Mesothelial cell of epicardium (in vitro differentiated cells): ENCODE results near the gene USPL1. TPM values are rescaled to one million over a fixed set of nuclear protein-coding genes. Genes with fewer than 3 reads are reported as not detected.

Experiments
- DNase-seq, 2 experiments: peaks; one replicate each; pipeline ENCODE4 v3.0.0; 2021; ENCODE audit warnings: low spot score in 2 of 2; ENCODE audit not compliant: unreplicated experiment in 2 of 2
- H3K27ac Mint-ChIP-seq: 2 replicates; pipeline ENCODE4 v1.8.0; 2021; ENCODE audit warnings: mixed read lengths
- H3K27me3 Mint-ChIP-seq: 2 replicates; pipeline ENCODE4 v1.8.0; 2021; ENCODE audit warnings: low read depth, mixed read lengths
- H3K36me3 Mint-ChIP-seq: 2 replicates; pipeline ENCODE4 v1.8.0; 2021; ENCODE audit warnings: mixed read lengths
- H3K4me1 Mint-ChIP-seq: 2 replicates; pipeline ENCODE4 v1.8.0; 2021; ENCODE audit warnings: mixed read lengths
- H3K4me3 Mint-ChIP-seq: 2 replicates; pipeline ENCODE4 v1.8.0; 2021; ENCODE audit warnings: mild to moderate bottlenecking, moderate library complexity, mixed read lengths
- H3K9me3 Mint-ChIP-seq: 2 replicates; pipeline ENCODE4 v1.8.0; 2021; ENCODE audit warnings: mixed read lengths
- CTCF ChIP-seq: fragments of 200-600 bp; sonication (generic); IDR thresholded peaks from one replicate; pipeline ENCODE4 v1.5.0; 2021; ENCODE audit warnings: antibody characterized with exemption; ENCODE audit not compliant: unreplicated experiment
- total RNA-seq: library from RNA; stranded (reverse); gene quantifications from 3 replicates; pipeline ENCODE4 v1.2.1, GENCODE V29; 2021

The USPL1 gene
- total RNA-seq, 1 donor from 2014 or later, result 21.4 TPM

DNA sequence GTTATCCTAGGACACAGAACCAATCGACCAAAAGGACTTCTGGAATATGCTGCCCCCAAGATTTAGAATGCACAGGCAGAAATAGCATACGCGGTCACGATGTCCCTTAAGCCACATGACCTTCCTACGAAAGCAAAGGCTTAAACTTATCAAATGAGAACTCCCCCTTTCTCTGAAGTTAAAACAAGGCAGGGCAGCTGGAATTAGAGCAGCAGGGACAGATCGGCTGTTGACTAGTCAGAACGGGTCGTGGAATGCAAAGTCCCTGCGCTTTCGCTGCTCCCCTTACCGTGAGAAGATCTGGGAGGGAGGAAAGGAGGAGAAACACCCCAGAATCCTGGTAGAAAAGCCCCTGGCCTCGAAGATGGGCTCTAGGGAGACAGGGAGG, 799 bp upstream of the USPL1 start:
- H3K36me3 Mint-ChIP-seq, result peaks cover 6% of the 10 kb centered on the region
- H3K27ac Mint-ChIP-seq, result no peak overlapping the region
- TF ChIP-seq CTCF, result no peak
- no peak for DNase-seq
- no peaks in the 10 kb centered on the region for H3K27me3 Mint-ChIP-seq
- no peak overlapping the region for H3K4me3 Mint-ChIP-seq
- H3K4me1 Mint-ChIP-seq, result peaks cover 14% of the 10 kb centered on the region
- H3K9me3 Mint-ChIP-seq, result no peaks in the 10 kb centered on the region

GRCh38 chr13:30618186-30618929, 638 bp downstream of the USPL1 start:
- peaks cover 18% of the 10 kb centered on the region for H3K4me1 Mint-ChIP-seq
- no peak for TF ChIP-seq CTCF
- H3K9me3 Mint-ChIP-seq, result no peaks in the 10 kb centered on the region
- H3K27ac Mint-ChIP-seq, result no peak overlapping the region
- H3K4me3 Mint-ChIP-seq, result no peak overlapping the region
- H3K27me3 Mint-ChIP-seq, result no peaks in the 10 kb centered on the region
- no peak for DNase-seq
- H3K36me3 Mint-ChIP-seq, result peaks cover 11% of the 10 kb centered on the region

GRCh38 chr13:30618930-30619279, 1.2 kb downstream of the USPL1 start:
- Mint-ChIP-seq H3K4me3 (no peak overlapping the region), H3K27ac (no peak overlapping the region), H3K9me3 (no peaks in the 10 kb centered on the region), H3K4me1 (peaks cover 18% of the 10 kb centered on the region), H3K36me3 (peaks cover 12% of the 10 kb centered on the region), H3K27me3 (no peaks in the 10 kb centered on the region)
- TF ChIP-seq CTCF, result no peak
- DNase-seq, result no peak

DNA sequence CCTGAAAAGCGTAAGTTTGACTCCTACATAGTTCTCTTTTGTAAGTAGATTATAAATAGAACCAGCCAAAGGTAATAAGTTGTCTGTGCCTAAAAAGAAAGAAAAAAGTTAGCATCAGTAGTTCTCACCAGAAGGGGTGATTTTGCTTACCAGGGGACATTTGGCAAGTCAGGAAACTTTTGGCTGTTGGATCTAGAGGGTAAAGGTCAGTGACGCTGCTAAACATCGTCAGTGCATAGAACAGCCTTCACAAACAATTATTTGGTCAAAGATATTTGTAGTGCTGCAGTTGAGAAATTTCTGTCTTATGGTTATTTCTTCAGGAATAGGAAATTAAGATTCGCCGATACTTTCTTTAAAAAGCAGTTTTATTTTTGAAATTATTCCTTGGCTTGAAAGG, 2.0 kb downstream of the USPL1 start:
- H3K27ac Mint-ChIP-seq, result no peak overlapping the region
- H3K36me3 Mint-ChIP-seq, result peaks cover 17% of the 10 kb centered on the region
- H3K4me1 Mint-ChIP-seq, result peaks cover 15% of the 10 kb centered on the region
- no peak overlapping the region for H3K4me3 Mint-ChIP-seq
- no peaks in the 10 kb centered on the region for H3K27me3 Mint-ChIP-seq
- DNase-seq, result no peak
- H3K9me3 Mint-ChIP-seq, result no peaks in the 10 kb centered on the region
- TF ChIP-seq CTCF, result no peak

- DNase-seq, result no peak
- peaks cover 22% of the 10 kb centered on the region for H3K36me3 Mint-ChIP-seq
- H3K4me3 Mint-ChIP-seq, result no peak overlapping the region
- no peaks in the 10 kb centered on the region for H3K9me3 Mint-ChIP-seq
- H3K4me1 Mint-ChIP-seq, result peaks cover 11% of the 10 kb centered on the region
- no peak for TF ChIP-seq CTCF
- no peak overlapping the region for H3K27ac Mint-ChIP-seq
- no peaks in the 10 kb centered on the region for H3K27me3 Mint-ChIP-seq
These were observed 3.2 kb downstream of the USPL1 start for GRCh38 chr13:30620941-30621340.

GRCh38 chr13:30622551-30622950, 4.8 kb downstream of the USPL1 start:
- H3K4me1 Mint-ChIP-seq, result peaks cover 9% of the 10 kb centered on the region
- no peaks in the 10 kb centered on the region for H3K27me3 Mint-ChIP-seq
- no peak overlapping the region for H3K4me3 Mint-ChIP-seq
- no peak for TF ChIP-seq CTCF
- DNase-seq, result no peak
- H3K36me3 Mint-ChIP-seq, result peaks cover 23% of the 10 kb centered on the region
- no peak overlapping the region for H3K27ac Mint-ChIP-seq
- no peaks in the 10 kb centered on the region for H3K9me3 Mint-ChIP-seq
